Right lobe of liver (tissue), 6 donors: ENCODE data around the gene GAST. TPM values are rescaled to one million over a fixed set of nuclear protein-coding genes. Genes with fewer than 3 reads are reported as not detected.

ENCODE experiments used
- ATAC-seq, 4 donors: fragments of 200-7000 bp; cut with Tn5 transposase; one replicate each; pipeline ENCODE4 v1.9.1; 2020; ENCODE audit warnings: mild to moderate bottlenecking in 4 of 4, moderate library complexity in 4 of 4
- DNase-seq, 3 donors: peaks; one replicate each; pipeline ENCODE4 v3.0.0-alpha.2; 2020
- H3K27ac ChIP-seq, 3 donors: fragments of 200-600 bp; one replicate each; pipeline ENCODE4 v1.8.0; 2022
- H3K27me3 ChIP-seq, 2 donors: fragments of 200-600 bp; one replicate each; pipeline ENCODE4 v1.8.0; 2022
- H3K36me3 ChIP-seq, 4 donors: fragments of 200-600 bp; sonication (generic) in 1 of 4; one replicate each; pipeline versions ENCODE4 v1.5.1 to v1.8.0; 2017 to 2022; ENCODE audit warnings: control low read depth in 1 of 4
- H3K4me1 ChIP-seq, 4 donors: fragments of 200-600 bp; sonication (generic) in 1 of 4; one replicate each; pipeline versions ENCODE4 v1.5.1 to v1.8.0; 2017 to 2022; ENCODE audit warnings: control low read depth in 1 of 4
- H3K4me3 ChIP-seq, 3 donors: fragments of 200-600 bp; one replicate each; pipeline ENCODE4 v1.8.0; 2022
- H3K9me3 ChIP-seq, 4 donors: fragments of 200-600 bp; sonication (generic) in 1 of 4; one replicate each; pipeline versions ENCODE4 v1.5.1 to v1.8.0; 2017 to 2022; ENCODE audit warnings: control low read depth in 1 of 4
- POLR2A ChIP-seq: fragments of 450-650 bp; IDR thresholded peaks from one replicate; pipeline ENCODE4 v1.6.1; 2017; ENCODE audit warnings: antibody characterized with exemption, mild to moderate bottlenecking
- WGBS: methylation state at CpG from one replicate; pipeline ENCODE4 v1.1.6; 2018; ENCODE audit warnings: low coverage, low lambda C conversion rate; ENCODE audit not compliant: insufficient coverage; ENCODE audit errors: missing lambda C conversion rate; 5-methylcytosine and 5-hydroxymethylcytosine counted together
- intact Hi-C, 2 donors: fragments of 100-400 bp; cut with DNase I; formaldehyde crosslinking; loops; one replicate each; pipeline versions ENCODE4 v1.11.2 to v1.14.1; 2022
- small RNA-seq, 2 experiments: library from RNA; depleted of rRNA; stranded (forward); fragments of <200 nt; gene quantifications; one replicate each; pipeline ENCODE3, GENCODE V24; 2016
- total RNA-seq, 6 experiments: library from RNA; depleted of rRNA in 2 of 6; stranded (reverse); fragments of >200 nt in 2 of 6; fragmentation: NEBNext Ultra II Directional in 3 of 6; extraction: Animal tissue kit (Norgen Biotek cat#: 25700) in 3 of 6; gene quantifications; one replicate each; pipeline versions ENCODE4 v1.1.0 to v1.2.4, GENCODE V29; 2016 to 2023
- TF ChIP-seq, protein P1 (sequence below), 4 donors: fragments of 200-600 bp in 3 of 4; fragments of 450-650 bp in 1 of 4; IDR thresholded peaks; one replicate each; pipeline versions ENCODE4 v1.5.1 to v1.8.0; 2016 to 2022; ENCODE audit warnings: antibody characterized with exemption in 4 of 4, mild to moderate bottlenecking in 2 of 4
- donor health status: DM: no; HTN: yes; CAD: no.
- donor health status: DM: no; HTN: no; CAD: no.
- donor health status: DM: no; HTN: no; CAD: no.
- donor health status: DM: no; HTN: yes; CAD: no.
- donor health status: DM: no; HTN: yes; CAD: no.

The GAST gene
- total RNA-seq, 6 experiments from 2014 or later: not detected

DNA sequence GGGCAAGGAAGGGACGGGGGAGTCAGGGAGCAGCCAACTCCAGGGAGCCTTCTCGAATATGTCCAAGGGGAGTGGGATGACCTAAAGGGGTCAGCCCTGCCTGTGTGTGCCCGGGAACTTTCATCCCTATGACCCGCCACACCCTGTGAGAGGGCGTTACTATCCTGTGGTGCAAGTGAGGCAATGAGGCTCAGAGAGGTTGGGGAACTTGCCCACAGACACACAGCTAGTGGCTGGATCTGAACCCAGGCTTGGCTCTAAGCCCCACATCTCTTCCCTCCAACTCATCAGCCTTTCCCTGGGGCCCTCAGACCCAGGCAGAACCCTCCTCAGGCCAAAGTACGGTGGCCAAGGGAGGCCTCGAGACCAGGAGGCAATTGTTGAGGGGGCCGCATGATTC, 51.2 kb downstream of the GAST start:
- Histone ChIP-seq H3K4me3 (no peak overlapping the region), H3K4me1 (no peaks in the 10 kb centered on the region), H3K27me3 (no peaks in the 10 kb centered on the region), H3K9me3 (no peaks in the 10 kb centered on the region), H3K36me3 (peaks cover 0 to 97% (median 53%) of the 10 kb centered on the region in 4 donors), H3K27ac (no peak overlapping the region)
- no peak for DNase-seq
- intact Hi-C loops: no loop called here
- no peak for ATAC-seq
- no CpG with 5 or more reads among the region's 8 CpGs for WGBS
- TF ChIP-seq POLR2A: no peak
- TF ChIP-seq, protein P1, sequence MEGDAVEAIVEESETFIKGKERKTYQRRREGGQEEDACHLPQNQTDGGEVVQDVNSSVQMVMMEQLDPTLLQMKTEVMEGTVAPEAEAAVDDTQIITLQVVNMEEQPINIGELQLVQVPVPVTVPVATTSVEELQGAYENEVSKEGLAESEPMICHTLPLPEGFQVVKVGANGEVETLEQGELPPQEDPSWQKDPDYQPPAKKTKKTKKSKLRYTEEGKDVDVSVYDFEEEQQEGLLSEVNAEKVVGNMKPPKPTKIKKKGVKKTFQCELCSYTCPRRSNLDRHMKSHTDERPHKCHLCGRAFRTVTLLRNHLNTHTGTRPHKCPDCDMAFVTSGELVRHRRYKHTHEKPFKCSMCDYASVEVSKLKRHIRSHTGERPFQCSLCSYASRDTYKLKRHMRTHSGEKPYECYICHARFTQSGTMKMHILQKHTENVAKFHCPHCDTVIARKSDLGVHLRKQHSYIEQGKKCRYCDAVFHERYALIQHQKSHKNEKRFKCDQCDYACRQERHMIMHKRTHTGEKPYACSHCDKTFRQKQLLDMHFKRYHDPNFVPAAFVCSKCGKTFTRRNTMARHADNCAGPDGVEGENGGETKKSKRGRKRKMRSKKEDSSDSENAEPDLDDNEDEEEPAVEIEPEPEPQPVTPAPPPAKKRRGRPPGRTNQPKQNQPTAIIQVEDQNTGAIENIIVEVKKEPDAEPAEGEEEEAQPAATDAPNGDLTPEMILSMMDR (IDR thresholded peaks at IDR 0.05): no peak

Small RNA genes lying within 50 kb of the gene (small RNA-seq; reads per million reads assigned to genes)
- 0 reads per million in 2 experiments for gene RN7SL399P
- 0.26 to 0.29 reads per million in 2 experiments for gene RNA5SP442

Other genes starting within 250 kb of the GAST start
- gene KRT32, start 244.9 kb upstream of the GAST start, total RNA-seq: not detected
- gene KRT35, start 231.2 kb upstream of the GAST start, total RNA-seq: not detected
- not detected for gene KRT36, start 222.4 kb upstream of the GAST start, total RNA-seq
- 1 to 10 TPM in 1 of 6 experiments, not detected in 5; 1.6 TPM for gene KRT13, start 206.7 kb upstream of the GAST start, total RNA-seq
- not detected for gene KRT15, start 193.4 kb upstream of the GAST start, total RNA-seq
- 1 to 10 TPM in 5 of 6 experiments, under 1 TPM in 1; 0.87 to 4.3 (median 2.5) TPM for gene KRT19, start 184.0 kb upstream of the GAST start, total RNA-seq
- gene KRT9, start 140.3 kb upstream of the GAST start, total RNA-seq: not detected
- under 1 TPM in 1 of 6 experiments, not detected in 5; 0.24 TPM for gene KRT14, start 125.4 kb upstream of the GAST start, total RNA-seq
- not detected for gene KRT16, start 99.6 kb upstream of the GAST start, total RNA-seq
- gene KRT17, start 87.8 kb upstream of the GAST start, total RNA-seq: not detected
- 100 to 1,000 TPM; 284 to 454 (median 404) TPM for gene EIF1, start 23.4 kb upstream of the GAST start, total RNA-seq
- under 1 TPM in 3 of 6 experiments, not detected in 3; 0.07 to 0.10 (median 0.07) TPM for gene HAP1, start 22.3 kb downstream of the GAST start, total RNA-seq
- gene JUP, start 74.4 kb downstream of the GAST start, total RNA-seq: 10 to 100 TPM; 54.3 to 74.8 (median 65.7) TPM
- gene P3H4, start 99.6 kb downstream of the GAST start, total RNA-seq: 1 to 10 TPM; 1.8 to 3.8 (median 2.8) TPM
- gene FKBP10, start 100.7 kb downstream of the GAST start, total RNA-seq: 1 to 10 TPM; 2.4 to 5.1 (median 4.0) TPM
- 10 to 100 TPM; 19.9 to 30.7 (median 23.1) TPM for gene NT5C3B, start 123.9 kb downstream of the GAST start, total RNA-seq
- gene KLHL10, start 125.5 kb downstream of the GAST start, total RNA-seq: not detected
- 1 to 10 TPM; 2.9 to 7.0 (median 5.7) TPM for gene KLHL11, start 153.1 kb downstream of the GAST start, total RNA-seq
- gene ACLY, start 206.6 kb downstream of the GAST start, total RNA-seq: 10 to 100 TPM; 16.6 to 95.9 (median 33.6) TPM
- under 1 TPM in 3 of 6 experiments, not detected in 3; 0.12 to 0.13 (median 0.12) TPM for gene ODAD4, start 218.3 kb downstream of the GAST start, total RNA-seq